CD4-positive, alpha-beta T cell treated with Interferon alpha-2 for 1 hour (primary cell): ENCODE measurements around the gene HOXC12.

Experiments used
- DNase-seq, 2 donors: peaks; one replicate each; pipeline ENCODE4 v3.0.0-alpha.2; 2020 to 2022

The HOXC12 gene

GRCh38 chr12:53973236-53974042, 18.7 kb downstream of the HOXC12 start:
- DNase-seq, result no peak

GRCh38 chr12:53974084-53975063, 19.7 kb downstream of the HOXC12 start, which contains the start of gene HOTAIR:
TSS of gene HOTAIR (minus strand) at chr12:53974954.
- DNase-seq, result peak in 1 of 2 donors; percentile 42

DNA sequence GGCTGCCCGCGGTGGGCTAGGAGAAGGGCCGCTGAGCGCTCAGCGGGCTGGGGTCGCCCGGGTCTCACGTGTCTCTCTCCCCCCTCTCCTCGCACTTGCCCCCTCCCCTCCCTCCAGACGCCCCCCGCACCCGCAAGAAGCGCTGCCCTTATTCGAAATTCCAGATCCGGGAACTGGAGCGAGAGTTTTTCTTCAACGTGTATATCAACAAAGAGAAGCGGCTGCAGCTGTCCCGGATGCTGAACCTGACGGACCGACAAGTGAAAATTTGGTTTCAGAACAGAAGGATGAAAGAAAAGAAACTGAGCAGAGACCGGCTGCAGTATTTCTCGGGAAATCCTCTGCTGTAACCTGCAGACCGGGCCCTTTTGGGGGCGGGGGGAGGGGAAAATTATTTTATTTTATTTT, 20.4 kb downstream of the HOXC12 start:
- no peak for DNase-seq

DNA sequence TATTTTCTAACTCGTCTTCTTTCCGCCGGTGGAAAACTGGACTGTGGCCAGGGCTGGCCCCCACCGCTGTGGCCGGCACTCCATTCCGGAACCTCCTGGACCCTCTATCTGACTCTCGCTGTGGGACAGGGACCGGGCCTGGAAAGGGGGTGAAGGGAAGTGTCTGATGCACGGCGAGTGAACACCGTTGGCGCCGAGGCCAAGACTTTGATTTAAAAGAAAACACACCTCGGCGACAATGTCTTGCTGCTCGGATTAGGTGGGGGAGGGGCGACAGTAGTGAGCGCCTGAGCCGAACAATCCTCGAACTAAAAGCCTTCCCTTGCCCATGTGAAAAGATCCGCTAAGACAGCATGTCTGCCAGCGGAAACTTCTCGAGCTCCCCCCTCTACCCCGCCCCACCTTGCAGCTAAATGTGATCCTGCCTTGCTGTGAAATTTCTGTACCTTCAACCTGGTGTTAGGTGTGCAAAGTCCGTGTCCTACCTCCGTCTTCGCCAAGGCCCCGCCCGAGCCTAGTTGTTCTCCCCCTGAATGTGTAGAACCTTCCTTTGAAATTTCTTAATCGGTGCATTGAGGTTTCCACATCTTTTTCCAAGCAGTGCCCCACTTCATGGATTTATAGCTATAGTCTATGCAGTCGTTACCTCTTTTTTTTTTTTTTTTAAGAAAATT, 20.9 kb downstream of the HOXC12 start:
- no peak for DNase-seq

DNA sequence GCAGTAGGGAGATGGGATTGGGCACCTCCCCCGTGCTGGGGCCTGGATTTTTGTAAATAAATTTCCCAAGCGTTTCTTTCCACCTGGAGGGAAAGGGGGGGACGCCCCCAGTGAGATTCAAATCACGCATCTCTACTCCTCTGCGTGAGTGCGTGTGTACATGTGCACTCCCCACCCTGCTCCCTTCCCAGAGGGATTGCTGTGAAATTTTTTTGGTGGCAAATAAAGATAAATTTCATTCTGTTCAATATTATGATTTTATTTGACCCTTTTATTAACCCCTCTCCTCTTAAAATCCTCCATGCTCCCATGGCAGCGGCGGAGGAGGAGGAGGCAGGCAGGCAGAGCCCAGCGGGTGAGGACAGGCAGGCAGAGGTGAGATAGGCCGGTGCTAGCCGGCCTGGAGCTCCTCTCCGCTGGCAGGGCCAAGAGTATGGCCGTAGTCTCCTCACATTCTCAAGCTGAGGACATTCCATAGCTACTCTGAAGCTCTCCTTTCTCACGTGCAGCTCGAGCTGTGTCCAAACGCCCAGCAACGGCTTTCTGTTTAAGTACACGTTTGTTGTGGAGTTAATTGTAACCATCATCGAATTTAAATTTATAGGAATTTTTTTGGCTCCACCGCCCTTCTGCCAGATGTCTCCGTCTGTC, 21.6 kb downstream of the HOXC12 start:
- DNase-seq, result no peak

- no peak for DNase-seq
Observed at GRCh38 chr12:53976823-53977595, 22.3 kb downstream of the HOXC12 start.

DNA sequence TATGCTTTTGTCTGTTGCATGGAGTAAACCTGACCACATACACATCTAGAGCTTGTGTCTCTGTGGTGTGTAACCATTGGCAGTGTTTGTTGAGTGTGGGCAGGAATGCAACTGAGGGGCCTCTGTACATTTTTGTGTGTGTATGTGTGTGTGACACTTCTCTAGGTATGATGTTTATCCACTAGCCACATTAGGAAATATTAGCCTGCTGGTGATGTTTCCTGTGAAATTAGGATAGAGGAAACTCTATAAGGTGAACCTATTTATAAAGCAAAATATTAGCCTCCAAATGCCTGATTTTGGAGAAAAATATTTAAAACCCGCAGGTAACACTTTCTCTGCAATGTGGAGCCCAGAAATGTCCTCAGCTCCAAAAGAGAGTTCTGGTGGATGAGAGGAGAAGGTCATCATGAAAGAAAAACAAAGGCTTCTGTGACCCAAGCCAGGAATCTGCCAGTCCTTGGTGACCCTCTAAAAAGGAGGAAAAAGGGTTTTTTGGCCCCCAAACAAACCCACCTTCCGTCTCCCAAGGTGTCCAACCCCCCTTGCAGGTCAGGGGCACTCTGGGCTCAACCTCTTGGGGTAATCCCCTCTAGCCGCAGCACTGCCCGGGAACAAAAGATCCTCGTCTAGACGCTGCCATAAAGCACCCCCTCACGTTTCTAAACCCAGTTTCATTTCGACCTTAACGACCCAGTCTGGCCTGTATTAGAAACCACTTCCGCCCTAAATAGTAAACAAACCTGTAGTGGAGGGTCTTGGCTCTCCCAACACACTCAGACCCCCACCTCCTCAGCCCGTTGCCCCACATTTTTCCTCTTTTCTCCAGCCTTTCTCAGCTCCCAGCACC, 23.1 kb downstream of the HOXC12 start:
- DNase-seq, result no peak

- no peak for DNase-seq
Observed at GRCh38 chr12:53978477-53979356, 24.0 kb downstream of the HOXC12 start.

GRCh38 chr12:53980104-53980801, 25.6 kb downstream of the HOXC12 start:
- DNase-seq, result no peak

DNA sequence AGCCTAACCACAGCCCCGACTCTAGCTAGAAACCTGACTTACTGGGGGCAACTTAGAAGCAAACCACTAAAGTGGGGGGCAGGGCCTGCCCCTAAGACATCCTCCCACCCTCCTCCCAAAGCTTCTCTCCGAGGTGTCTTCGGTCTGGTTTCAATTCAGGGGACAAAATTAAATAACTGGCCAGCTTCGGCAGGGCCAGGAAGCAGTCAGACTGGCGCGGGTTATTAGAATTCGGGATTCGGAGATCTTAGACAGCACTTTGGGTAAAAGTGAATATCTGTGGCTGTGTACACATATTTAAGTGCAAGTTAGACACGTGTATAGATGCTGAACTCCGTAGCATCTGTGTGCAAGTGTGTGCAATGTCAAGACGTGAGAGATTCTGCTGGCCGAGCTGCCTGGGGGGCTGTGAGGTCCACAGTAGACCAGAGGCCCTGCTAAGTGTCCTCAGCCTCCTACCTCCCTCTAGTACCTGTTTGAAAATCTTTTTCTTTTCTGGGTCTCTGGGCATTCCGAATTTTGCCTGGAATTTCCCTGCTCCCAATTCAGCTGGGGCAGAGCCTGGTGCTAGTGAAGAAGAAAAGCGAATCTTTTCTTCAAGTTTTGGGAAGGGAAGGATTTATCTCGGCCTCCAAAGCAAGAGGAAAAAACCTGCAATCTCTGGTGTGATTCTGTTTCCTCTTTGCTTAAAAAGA, 26.2 kb downstream of the HOXC12 start:
- DNase-seq, result no peak

DNA sequence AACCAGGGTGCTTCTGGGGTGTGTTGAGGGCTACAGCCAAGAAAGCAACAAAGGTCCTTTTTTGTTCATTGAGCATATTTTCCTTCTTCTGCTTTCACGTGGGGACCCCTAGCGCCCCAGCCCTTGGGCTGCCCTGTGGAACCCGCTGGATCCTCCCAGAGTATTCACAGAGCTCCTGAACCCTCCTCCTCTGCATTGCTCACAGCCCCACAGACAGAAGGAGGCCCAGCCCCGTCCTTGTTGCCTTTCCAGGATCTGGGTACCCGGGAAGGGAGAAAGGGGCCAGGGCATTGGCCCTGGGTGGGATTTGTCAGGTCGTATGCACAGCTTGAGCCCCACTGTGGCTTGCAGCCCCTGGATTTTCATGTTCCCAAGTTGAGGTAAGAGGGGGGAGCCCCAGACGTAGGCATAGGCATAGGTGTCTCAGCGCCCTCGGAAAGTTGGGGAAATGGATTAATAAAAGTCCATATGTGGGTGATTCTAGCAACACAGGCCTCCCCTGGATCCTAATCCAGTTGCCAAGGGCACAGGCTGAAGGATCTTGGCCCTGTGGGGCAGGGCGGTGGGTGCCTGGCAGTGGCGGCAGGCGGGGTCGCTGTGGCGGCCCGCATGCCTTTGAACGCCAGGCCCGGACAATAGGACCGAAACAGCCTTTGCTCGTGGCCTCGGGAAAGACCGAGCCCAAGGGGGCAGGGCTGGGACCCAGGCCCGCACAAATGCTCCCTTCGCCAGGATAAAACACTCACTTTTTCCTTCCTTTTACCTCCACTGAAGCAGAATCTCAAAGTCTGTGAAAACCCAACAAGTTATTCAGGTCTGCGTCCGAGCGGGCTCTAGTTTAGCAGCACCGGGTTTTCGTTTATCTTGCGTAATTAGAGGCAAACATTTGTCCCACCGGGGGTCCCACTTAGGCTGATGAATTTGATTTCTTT, 27.2 kb downstream of the HOXC12 start:
- DNase-seq, result no peak

DNA sequence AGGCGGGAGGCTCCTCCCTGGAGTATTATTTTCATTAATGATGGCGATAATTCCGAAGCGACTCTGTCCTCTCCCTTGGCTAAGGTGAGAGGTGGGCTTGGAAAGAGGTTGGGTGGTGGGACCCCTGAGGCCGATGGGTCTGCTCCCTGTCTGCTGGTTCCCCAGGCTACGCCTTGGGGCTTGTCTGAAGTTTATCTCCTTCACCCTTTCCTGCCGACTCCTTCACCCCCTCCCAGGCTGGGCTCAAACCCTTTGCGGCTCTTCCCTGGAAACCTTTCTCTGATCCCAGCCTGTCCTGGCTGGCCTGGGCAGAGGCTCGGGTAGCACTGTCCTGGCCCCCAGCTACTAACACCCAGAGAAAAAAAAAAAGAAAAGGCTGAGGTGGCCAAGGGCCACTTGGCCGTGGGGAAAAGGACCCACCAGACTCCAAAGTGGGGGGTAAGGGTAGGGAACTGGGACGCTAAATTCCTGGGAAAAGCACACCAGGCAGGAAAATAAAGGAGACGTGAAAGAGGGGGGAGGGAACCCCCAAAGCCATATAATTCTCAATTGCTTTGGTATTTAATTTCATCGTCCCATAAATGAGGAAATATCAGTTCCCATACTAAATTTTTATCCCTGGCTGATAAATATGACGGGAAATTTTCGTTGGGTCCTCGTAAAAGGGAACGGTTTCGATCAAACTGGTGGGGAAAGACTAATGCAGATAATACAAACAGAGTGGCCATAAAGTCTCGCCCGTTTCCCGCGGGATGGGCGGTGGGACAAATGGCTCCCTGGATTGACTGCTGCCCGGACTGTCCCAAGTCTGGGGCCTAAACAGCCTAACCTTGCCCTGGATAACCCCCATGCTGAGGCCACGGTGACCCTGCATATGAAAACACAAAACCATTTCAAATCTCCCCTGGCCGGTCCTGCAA, 28.2 kb downstream of the HOXC12 start:
- DNase-seq, result no peak

GRCh38 chr12:53983568-53983949, 28.9 kb downstream of the HOXC12 start:
- no peak for DNase-seq

DNA sequence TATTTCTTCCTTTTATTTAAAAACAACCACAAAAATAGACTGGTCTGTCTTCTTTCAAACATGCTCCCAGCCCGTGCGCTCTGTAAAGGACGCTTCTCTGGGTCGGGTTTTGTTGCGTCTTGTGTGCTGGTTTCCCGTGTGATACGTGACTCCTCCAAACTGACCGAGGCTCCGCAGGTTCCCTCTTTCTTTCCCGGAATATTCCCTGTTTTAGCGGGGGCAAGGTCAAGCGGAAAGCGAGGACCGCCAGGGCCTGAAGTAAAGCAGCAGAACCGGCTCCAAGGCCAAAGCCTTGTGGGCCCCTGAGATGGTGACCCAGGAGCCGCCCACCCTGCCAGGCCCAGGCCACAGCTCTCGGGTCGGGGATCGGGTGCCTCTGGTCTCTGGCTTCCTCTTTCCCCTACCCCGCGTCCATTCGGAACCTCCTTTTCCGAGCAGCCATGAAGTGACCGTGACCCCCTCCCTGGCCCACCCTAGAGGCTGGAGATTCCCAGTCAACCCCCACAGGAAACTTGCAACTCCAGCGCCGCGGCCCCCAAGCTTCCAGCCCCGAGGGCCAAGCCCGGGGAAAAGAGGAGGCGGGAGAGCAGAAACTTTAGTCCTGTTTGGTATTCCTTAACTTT, 29.4 kb downstream of the HOXC12 start:
- no peak for DNase-seq

DNA sequence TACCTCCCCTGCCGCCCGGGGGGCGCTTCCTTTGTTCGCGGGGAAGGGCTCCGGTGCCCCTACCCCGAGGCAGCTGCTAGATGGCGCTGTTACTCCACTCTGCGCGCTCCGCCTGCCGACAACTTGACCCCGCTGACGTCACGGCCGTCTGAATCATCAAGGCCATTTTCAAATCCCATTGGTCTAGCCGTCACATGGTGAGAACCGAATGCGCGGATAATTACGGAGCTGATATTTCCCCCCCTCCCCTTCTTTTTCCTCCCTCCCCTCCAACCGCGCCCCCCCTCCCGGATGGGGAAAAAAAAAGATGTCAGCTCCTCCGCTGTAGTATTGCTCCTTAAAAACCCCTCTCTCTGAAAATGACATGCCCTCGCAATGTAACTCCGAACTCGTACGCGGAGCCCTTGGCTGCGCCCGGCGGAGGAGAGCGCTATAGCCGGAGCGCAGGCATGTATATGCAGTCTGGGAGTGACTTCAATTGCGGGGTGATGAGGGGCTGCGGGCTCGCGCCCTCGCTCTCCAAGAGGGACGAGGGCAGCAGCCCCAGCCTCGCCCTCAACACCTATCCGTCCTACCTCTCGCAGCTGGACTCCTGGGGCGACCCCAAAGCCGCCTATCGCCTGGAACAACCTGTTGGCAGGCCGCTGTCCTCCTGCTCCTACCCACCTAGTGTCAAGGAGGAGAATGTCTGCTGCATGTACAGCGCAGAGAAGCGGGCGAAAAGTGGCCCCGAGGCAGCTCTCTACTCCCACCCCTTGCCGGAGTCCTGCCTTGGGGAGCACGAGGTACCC, 30.4 kb downstream of the HOXC12 start, which contains the start of gene HOXC10:
Gene HOXC10, plus strand, starts transcription at position 246 of the 791 bp plus-strand sequence. Its CDS starts 114 bp downstream, at position 360.
- peak; percentile 77 for DNase-seq
